ENCODE measurements around the gene CCNF.

The CCNF gene

GRCh38 chr16:2460391-2460713 lies 31.1 kb downstream of the CCNF start:
- peak overlapping the region; percentile 61 for H3K4me3 ChIP-seq (ENCODE audit: low read depth, low read length)
- no peak for TF ChIP-seq POLR2A (IDR thresholded peaks at IDR 0.05; ENCODE audit: extremely low read depth, insufficient read length)
- TF ChIP-seq MAX (IDR thresholded peaks at IDR 0.05; ENCODE audit: low read depth, low read length): no peak
- TF ChIP-seq CTCF (IDR thresholded peaks at IDR 0.05; ENCODE audit: low read depth, low read length): no peak
- DNase-seq (ENCODE audit: low read depth): no peak

- H3K4me3 ChIP-seq (ENCODE audit: low read depth, low read length): peak overlapping the region; percentile 61
- no peak for TF ChIP-seq MAX (IDR thresholded peaks at IDR 0.05; ENCODE audit: low read depth, low read length)
- TF ChIP-seq CTCF (IDR thresholded peaks at IDR 0.05; ENCODE audit: low read depth, low read length): no peak
- TF ChIP-seq POLR2A (IDR thresholded peaks at IDR 0.05; ENCODE audit: extremely low read depth, insufficient read length): no peak
- no peak for TF ChIP-seq MYC (IDR thresholded peaks at IDR 0.05; ENCODE audit: low read depth, low read length)
Observed at GRCh38 chr16:2460916-2461315, 31.7 kb downstream of the CCNF start.

GRCh38 chr16:2462031-2462866 lies 33.0 kb downstream of the CCNF start:
- no peak for DNase-seq (ENCODE audit: low read depth)
- H3K4me3 ChIP-seq (ENCODE audit: low read depth, low read length): no peak overlapping the region
- TF ChIP-seq MAX (IDR thresholded peaks at IDR 0.05; ENCODE audit: low read depth, low read length): no peak
- TF ChIP-seq CTCF (IDR thresholded peaks at IDR 0.05; ENCODE audit: low read depth, low read length): no peak
- no peak for TF ChIP-seq MYC (IDR thresholded peaks at IDR 0.05; ENCODE audit: low read depth, low read length)
- no peak for TF ChIP-seq POLR2A (IDR thresholded peaks at IDR 0.05; ENCODE audit: extremely low read depth, insufficient read length)

More at GRCh38 chr16:2460916-2461315, 31.7 kb downstream of the CCNF start:
- no peak for DNase-seq (ENCODE audit: low read depth)

- no peak overlapping the region for H3K4me3 ChIP-seq (ENCODE audit: low read depth, low read length)
- no peak for DNase-seq (ENCODE audit: low read depth)
- TF ChIP-seq MYC (IDR thresholded peaks at IDR 0.05; ENCODE audit: low read depth, low read length) (no peak), POLR2A (IDR thresholded peaks at IDR 0.05; ENCODE audit: extremely low read depth, insufficient read length) (no peak), MAX (IDR thresholded peaks at IDR 0.05; ENCODE audit: low read depth, low read length) (no peak)
Observed at GRCh38 chr16:2464333-2464732, 35.1 kb downstream of the CCNF start.

GRCh38 chr16:2465653-2466415 lies 36.6 kb downstream of the CCNF start:
- TF ChIP-seq POLR2A (IDR thresholded peaks at IDR 0.05; ENCODE audit: extremely low read depth, insufficient read length) (no peak), CTCF (IDR thresholded peaks at IDR 0.05; ENCODE audit: low read depth, low read length) (peak; percentile 54), MYC (IDR thresholded peaks at IDR 0.05; ENCODE audit: low read depth, low read length) (0 out of 2 replicates have a peak, but pooled peaks have one; percentile 13)
- DNase-seq (ENCODE audit: low read depth): peak; percentile 71
- H3K4me3 ChIP-seq (ENCODE audit: low read depth, low read length): no peak overlapping the region
